GM19023 (cell line): Measurements from ENCODE around the gene TMEM247.
"Not testable (repeated sequence)": the region's sequence is repeated elsewhere in the genome, so short reads cannot be mapped to it uniquely, and the experiment has no call there.

Experiments
- ATAC-seq: cut with Tn5 transposase; IDR thresholded peaks from one replicate; pipeline ENCODE4 v1.9.1; 2021; ENCODE audit warnings: mild to moderate bottlenecking, moderate library complexity; ENCODE audit not compliant: unreplicated experiment

Gene TMEM247

GRCh38 chr2:46508759-46509158, 29.4 kb downstream of the TMEM247 start:
- no peak for ATAC-seq

- no peak for ATAC-seq
Observed at GRCh38 chr2:46509804-46510203, 30.4 kb downstream of the TMEM247 start.

- no peak for ATAC-seq
Observed at GRCh38 chr2:46510598-46511177, 31.3 kb downstream of the TMEM247 start.

GRCh38 chr2:46512185-46512584, 32.8 kb downstream of the TMEM247 start:
- ATAC-seq: no peak

- ATAC-seq: no peak
Observed at GRCh38 chr2:46514738-46515137, 35.4 kb downstream of the TMEM247 start.

GRCh38 chr2:46517485-46517884, 38.1 kb downstream of the TMEM247 start:
- ATAC-seq: no peak

GRCh38 chr2:46518861-46519260, 39.5 kb downstream of the TMEM247 start:
- no peak for ATAC-seq

- no peak for ATAC-seq
Observed at GRCh38 chr2:46519265-46519664, 39.9 kb downstream of the TMEM247 start.

- ATAC-seq: no peak
Observed at GRCh38 chr2:46520130-46520711, 40.9 kb downstream of the TMEM247 start.

GRCh38 chr2:46521215-46521683, 41.9 kb downstream of the TMEM247 start:
- ATAC-seq: no peak

- ATAC-seq: not testable (repeated sequence)
Observed at GRCh38 chr2:46522385-46522784, 43.0 kb downstream of the TMEM247 start.

- ATAC-seq: no peak
Observed at GRCh38 chr2:46525522-46526155, 46.3 kb downstream of the TMEM247 start.

GRCh38 chr2:46528880-46529279, 49.5 kb downstream of the TMEM247 start:
- no peak for ATAC-seq

- no peak for ATAC-seq
Observed at GRCh38 chr2:46530639-46531038, 51.3 kb downstream of the TMEM247 start.

- ATAC-seq: no peak
Observed at GRCh38 chr2:46531863-46532262, 52.5 kb downstream of the TMEM247 start.
